GM18907 (cell line): Measurements from ENCODE around the gene ARL15.

Experiments used
- ATAC-seq: cut with Tn5 transposase; IDR thresholded peaks from one replicate; pipeline ENCODE4 v1.9.1; 2021; ENCODE audit warnings: mild to moderate bottlenecking, moderate library complexity; ENCODE audit not compliant: unreplicated experiment

ARL15 gene

GRCh38 chr5:54254482-54255198 is 55.7 kb downstream of the ARL15 start:
- ATAC-seq: no peak

GRCh38 chr5:54251981-54252380 is 58.4 kb downstream of the ARL15 start:
- ATAC-seq: no peak

- no peak for ATAC-seq
Measured at GRCh38 chr5:54249210-54250028, 61.0 kb downstream of the ARL15 start.

- ATAC-seq: no peak
Measured at GRCh38 chr5:54247226-54247625, 63.1 kb downstream of the ARL15 start.

- ATAC-seq: peak; percentile 76
Measured at GRCh38 chr5:54243483-54244080, 66.8 kb downstream of the ARL15 start.

- ATAC-seq: no peak
Measured at GRCh38 chr5:54242297-54242696, 68.1 kb downstream of the ARL15 start.

GRCh38 chr5:54234304-54234933 is 76.0 kb downstream of the ARL15 start:
- no peak for ATAC-seq

- ATAC-seq: no peak
Measured at GRCh38 chr5:54230936-54231685, 79.3 kb downstream of the ARL15 start.

GRCh38 chr5:54229041-54229780 is 81.2 kb downstream of the ARL15 start:
- ATAC-seq: peak; percentile 97

GRCh38 chr5:54227759-54228158 is 82.6 kb downstream of the ARL15 start:
- no peak for ATAC-seq

- ATAC-seq: no peak
Measured at GRCh38 chr5:54227109-54227508, 83.3 kb downstream of the ARL15 start.

GRCh38 chr5:54226215-54226614 is 84.2 kb downstream of the ARL15 start:
- no peak for ATAC-seq

- ATAC-seq: no peak
Measured at GRCh38 chr5:54224103-54224826, 86.1 kb downstream of the ARL15 start.

- ATAC-seq: no peak
Measured at GRCh38 chr5:54222336-54222735, 88.0 kb downstream of the ARL15 start.

GRCh38 chr5:54221135-54221534 is 89.2 kb downstream of the ARL15 start:
- ATAC-seq: no peak

GRCh38 chr5:54220230-54221040 is 89.9 kb downstream of the ARL15 start:
- no peak for ATAC-seq

GRCh38 chr5:54217826-54218503 is 92.4 kb downstream of the ARL15 start:
- ATAC-seq: no peak

- no peak for ATAC-seq
Measured at GRCh38 chr5:54215233-54215736, 95.1 kb downstream of the ARL15 start.
